GM10248 (cell line): ENCODE measurements around the gene HK2.
"Not testable (repeated sequence)": the region's sequence is repeated elsewhere in the genome, so short reads cannot be mapped to it uniquely, and the experiment has no call there.

Experiments
- CTCF ChIA-PET: fragments of 300-600 bp; sonication (Branson Sonifier 250); formaldehyde crosslinking; extraction: SDS; loops from one replicate; lab custom pipeline; 2021; ENCODE audit warnings: antibody characterized with exemption; lab: Yijun Ruan, JAX
- POLR2A ChIA-PET: fragments of 350-650 bp; sonication (Branson Sonifier 250); formaldehyde crosslinking; extraction: SDS; loops from one replicate; lab custom pipeline; 2020; ENCODE audit warnings: antibody characterized with exemption; lab: Yijun Ruan, JAX
- DNase-seq: peaks from one replicate; pipeline ENCODE4 v3.0.0; 2012; ENCODE audit errors: extremely low spot score
- TF ChIP-seq, protein P1 (sequence below): IDR thresholded peaks from 2 replicates; pipeline ENCODE4 v1.5.1; 2012; ENCODE audit warnings: mild to moderate bottlenecking, low read depth; ENCODE audit errors: extremely low read depth, missing control alignments, control extremely low read depth

HK2 gene

DNA sequence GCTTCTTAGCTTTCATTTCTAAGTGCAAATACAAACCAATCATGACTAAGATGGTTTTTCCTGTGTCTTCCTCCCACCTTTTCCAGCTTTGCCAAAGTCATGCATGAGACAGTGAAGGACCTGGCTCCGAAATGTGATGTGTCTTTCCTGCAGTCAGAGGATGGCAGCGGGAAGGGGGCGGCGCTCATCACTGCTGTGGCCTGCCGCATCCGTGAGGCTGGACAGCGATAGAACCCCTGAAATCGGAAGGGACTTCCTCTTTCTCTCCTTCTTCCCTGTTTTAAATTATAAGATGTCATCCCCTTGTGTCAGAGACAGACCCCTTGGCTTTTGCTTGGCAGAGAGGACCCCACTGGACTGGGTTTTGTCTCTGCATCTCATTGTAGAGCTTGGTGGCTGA, 56.8 kb downstream of the HK2 start:
- TF ChIP-seq, protein P1, sequence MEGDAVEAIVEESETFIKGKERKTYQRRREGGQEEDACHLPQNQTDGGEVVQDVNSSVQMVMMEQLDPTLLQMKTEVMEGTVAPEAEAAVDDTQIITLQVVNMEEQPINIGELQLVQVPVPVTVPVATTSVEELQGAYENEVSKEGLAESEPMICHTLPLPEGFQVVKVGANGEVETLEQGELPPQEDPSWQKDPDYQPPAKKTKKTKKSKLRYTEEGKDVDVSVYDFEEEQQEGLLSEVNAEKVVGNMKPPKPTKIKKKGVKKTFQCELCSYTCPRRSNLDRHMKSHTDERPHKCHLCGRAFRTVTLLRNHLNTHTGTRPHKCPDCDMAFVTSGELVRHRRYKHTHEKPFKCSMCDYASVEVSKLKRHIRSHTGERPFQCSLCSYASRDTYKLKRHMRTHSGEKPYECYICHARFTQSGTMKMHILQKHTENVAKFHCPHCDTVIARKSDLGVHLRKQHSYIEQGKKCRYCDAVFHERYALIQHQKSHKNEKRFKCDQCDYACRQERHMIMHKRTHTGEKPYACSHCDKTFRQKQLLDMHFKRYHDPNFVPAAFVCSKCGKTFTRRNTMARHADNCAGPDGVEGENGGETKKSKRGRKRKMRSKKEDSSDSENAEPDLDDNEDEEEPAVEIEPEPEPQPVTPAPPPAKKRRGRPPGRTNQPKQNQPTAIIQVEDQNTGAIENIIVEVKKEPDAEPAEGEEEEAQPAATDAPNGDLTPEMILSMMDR, result no peak
- no peak for DNase-seq
- ChIA-PET CTCF (interaction anchor here (8.1 kb wide), 1 partner anchor 16 kb away, joined by 47 read pairs; no protein-coding TSS in a partner anchor), POLR2A (no interaction called here)

DNA sequence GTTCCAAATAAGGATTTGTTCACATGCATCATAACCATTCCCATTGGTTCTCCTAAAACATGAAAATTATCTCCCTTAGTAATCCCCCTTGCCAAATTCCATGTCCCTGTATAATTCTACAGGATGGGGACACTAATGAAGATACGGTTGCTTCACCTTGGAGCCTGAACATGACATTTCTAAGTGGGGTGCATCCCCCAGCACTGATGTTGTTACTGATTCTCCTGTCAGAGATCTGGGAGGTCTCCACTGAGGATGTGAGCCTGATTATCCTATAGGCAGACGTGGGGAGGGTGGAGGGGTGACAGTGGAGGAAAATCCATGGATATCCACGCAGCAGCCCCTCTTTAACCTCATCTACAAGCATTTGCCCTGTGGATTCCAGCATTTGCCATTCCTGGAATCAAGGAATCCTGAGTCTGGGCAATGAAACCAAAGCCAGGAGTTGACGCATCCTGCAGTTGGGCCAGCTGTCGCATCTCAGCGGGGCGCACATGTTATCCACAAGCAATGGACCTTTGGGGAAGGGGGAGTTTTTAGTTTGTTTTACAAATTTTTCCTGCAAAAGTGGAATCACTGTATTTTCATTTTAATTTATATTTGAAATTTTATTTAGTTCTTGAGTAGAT, 57.3 kb downstream of the HK2 start:
- DNase-seq, result no peak
- CTCF ChIA-PET, result interaction anchor here (8.1 kb wide), 1 partner anchor 16 kb away, joined by 47 read pairs; no protein-coding TSS in a partner anchor
- TF ChIP-seq, protein P1, result no peak
- POLR2A ChIA-PET, result no interaction called here

DNA sequence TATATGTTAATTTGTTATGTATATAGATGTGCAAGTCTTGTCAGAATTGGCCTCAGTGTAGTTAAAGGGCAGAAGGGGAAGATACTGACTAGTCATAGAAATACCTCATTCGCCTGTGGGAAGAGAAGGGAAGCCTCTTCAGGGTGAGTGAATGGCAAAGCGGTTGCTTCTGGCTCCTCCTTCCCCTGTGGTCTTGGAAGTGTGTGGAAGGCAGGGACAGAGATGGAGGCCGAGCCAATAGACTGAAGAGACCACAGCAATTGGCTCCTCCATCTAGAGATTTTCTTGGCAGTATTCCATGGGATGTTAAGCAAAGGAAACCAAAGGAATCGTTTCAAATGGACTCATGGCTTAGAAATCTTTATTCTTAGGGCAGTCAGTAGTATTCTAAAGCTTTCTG, 57.9 kb downstream of the HK2 start:
- DNase-seq, CTCF ChIA-PET, POLR2A ChIA-PET: not testable (repeated sequence)

DNA sequence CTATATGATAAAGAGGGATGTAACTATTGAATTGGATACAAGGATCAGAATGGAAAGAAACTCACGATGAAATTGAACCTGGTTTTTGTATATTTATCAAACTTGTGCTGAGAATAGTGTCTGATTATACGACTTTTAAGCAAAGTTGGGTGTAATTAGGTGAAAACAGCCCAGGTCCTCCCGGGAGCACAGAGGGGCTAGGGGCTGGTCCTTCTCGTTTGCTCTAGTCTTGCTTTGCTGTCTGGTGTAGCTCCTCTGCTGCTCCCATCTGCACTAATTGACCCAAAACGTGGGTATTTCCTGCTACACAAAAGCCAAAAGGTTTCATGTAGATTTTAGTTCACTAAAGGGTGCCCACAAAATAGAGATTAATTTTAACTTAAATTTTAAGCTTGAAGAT, 58.7 kb downstream of the HK2 start:
- TF ChIP-seq, protein P1, result no peak
- DNase-seq, result no peak
- ChIA-PET CTCF (interaction anchor here (0.7 to 1.4 kb wide), 2 partner anchors 8 to 12 kb away, joined by 3 read pairs; no protein-coding TSS in a partner anchor), POLR2A (no interaction called here)

DNA sequence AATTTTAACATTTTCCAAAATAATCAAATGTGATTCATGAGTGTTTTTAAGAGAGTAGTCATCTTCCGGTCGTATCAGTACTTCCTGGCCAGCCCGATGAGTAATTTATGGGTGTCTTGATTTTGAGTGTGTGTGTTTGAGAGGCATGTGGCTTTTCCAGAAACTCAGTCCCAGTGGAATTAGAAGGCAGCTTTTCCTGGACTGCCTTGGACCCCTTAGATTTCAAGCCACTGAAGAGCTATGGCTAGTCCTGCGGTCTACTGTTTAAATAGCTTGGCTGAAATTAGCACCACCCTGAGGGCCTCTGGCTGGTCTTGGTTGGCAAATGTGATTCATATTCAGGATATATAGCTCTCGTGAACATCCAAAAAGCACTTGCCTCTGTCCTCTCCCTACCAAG, 59.4 kb downstream of the HK2 start:
- CTCF ChIA-PET, result interaction anchor here (1.4 kb wide), 1 partner anchor 9 kb away, joined by 3 read pairs; no protein-coding TSS in a partner anchor
- DNase-seq, result no peak

DNA sequence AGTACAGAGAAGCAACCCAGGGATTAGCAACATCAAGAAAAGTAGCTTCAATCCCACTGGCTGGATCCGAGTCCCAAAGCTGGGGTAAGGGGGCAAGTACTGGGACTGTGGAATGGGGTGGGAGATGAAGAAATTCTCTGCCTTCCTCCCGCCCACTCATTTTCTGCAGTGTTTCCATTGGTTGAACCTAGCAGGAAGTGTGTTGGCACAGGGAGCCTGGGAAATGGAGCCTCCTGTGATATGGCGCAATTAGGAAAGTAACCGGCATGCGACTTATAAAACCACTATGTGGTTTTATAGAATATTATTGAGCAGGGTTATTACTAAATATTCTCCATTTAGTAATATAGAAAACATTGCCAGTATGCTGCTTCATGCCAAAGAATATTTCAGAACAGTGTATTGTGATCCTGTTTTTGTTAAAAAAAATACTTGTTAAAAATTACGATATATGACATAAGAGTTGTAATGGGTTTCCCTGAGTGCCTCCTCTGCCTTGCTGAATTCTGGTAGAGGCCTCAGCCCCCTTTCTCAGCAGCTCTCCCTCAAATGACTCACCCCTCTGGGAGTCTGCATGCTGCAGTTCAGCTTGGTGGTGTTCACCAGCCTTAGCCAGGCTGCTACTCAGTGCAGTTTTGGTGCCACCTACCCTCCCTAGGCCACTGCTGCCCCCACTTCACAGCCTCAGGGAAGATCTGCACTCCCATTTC, 60.5 kb downstream of the HK2 start:
- DNase-seq, result no peak
- CTCF ChIA-PET, result interaction anchor here (1.4 kb wide), 1 partner anchor 10 kb away, joined by 3 read pairs; no protein-coding TSS in a partner anchor
- TF ChIP-seq, protein P1, result no peak
- POLR2A ChIA-PET, result no interaction called here

More for the DNA sequence above, 59.4 kb downstream of the HK2 start:
- POLR2A ChIA-PET, result no interaction called here
- TF ChIP-seq, protein P1, result no peak

DNA sequence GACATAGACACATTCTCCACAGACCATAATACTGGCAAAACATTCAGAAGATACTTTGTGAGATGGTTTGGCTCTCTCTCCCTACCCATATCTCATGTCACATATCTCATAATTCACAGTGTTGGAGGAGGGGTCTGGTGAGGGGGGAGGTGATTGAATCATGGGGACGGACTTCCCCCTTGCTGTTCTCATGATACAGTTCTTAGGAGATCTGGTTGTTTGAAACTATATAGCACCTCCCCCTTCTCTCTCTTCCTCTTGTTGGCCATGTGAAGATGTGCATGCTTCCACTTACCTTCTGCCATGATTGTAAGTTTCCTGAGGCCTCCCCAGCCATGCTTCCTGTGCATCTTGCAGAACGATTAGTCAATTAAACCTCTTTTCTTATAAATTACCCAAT, 61.1 kb downstream of the HK2 start:
- TF ChIP-seq, protein P1, result no peak
- DNase-seq, result no peak
- POLR2A ChIA-PET, result no interaction called here
- CTCF ChIA-PET, result no interaction called here
